Measurements from ENCODE around the gene SSTR3.

Gene SSTR3

DNA sequence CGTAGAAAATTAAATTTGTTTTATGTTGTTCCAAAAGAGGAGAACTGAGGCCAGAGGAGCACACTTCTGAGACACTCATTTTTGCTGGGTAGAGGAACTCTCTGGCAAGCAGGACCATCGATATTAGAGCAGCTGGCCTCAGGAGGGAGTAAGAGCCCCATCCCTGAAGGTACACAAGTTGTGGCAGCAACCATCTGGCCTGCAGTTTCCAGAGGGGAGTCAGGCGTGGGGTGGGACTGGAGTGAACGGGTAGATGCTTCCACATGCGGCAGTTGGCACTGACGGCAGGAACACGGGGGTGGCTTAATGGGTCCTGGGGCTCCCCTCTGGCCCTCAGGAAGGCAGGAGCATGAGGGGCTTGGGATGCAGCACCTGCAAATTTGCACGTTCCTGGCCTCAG lies 13.2 kb upstream of the SSTR3 start:
- TF ChIP-seq, protein P1, sequence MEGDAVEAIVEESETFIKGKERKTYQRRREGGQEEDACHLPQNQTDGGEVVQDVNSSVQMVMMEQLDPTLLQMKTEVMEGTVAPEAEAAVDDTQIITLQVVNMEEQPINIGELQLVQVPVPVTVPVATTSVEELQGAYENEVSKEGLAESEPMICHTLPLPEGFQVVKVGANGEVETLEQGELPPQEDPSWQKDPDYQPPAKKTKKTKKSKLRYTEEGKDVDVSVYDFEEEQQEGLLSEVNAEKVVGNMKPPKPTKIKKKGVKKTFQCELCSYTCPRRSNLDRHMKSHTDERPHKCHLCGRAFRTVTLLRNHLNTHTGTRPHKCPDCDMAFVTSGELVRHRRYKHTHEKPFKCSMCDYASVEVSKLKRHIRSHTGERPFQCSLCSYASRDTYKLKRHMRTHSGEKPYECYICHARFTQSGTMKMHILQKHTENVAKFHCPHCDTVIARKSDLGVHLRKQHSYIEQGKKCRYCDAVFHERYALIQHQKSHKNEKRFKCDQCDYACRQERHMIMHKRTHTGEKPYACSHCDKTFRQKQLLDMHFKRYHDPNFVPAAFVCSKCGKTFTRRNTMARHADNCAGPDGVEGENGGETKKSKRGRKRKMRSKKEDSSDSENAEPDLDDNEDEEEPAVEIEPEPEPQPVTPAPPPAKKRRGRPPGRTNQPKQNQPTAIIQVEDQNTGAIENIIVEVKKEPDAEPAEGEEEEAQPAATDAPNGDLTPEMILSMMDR (IDR thresholded peaks at IDR 0.05; ENCODE audit: low read depth, low read length, missing control alignments): peak; percentile 20
- H3K4me3 ChIP-seq (replicated peaks; ENCODE audit: low read depth, low read length): no peak overlapping the region
- DNase-seq (ENCODE audit: extremely low read depth, low read depth): no peak

DNA sequence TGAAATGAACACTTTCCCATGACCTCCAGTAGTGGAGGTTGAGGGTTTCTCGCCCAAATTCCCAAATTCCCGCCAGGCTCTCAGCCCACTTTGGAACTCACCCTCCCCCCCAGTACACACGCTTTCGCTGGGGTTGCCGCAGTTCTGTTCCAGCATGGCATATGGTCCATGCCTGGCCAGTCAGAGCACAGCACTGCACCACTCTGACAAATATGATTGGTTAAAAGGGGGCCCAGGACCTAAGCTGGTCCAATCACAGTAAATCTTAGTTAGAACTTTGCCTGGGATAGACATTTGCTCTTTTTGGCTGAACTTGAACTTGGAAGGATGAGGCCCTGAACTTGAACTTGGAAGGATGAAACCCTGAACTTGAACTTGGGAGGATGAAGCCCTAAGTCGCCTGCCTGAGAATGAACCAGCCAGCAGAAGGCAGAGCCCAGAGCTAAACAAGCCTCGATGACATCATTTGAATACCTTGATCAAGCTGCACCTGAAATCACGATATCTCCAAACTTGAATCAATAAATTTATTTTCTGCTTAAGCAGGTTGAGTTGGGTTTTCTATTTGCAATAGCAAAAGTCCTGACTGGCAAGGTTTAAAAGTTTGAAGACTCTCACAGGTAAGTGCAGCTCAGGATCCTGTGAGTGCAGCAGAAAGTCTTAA lies 12.6 kb upstream of the SSTR3 start:
- no peak overlapping the region for H3K4me3 ChIP-seq (replicated peaks; ENCODE audit: low read depth, low read length)
- DNase-seq (ENCODE audit: extremely low read depth, low read depth): no peak
- TF ChIP-seq, protein P1 (IDR thresholded peaks at IDR 0.05; ENCODE audit: low read depth, low read length, missing control alignments): no peak

DNA sequence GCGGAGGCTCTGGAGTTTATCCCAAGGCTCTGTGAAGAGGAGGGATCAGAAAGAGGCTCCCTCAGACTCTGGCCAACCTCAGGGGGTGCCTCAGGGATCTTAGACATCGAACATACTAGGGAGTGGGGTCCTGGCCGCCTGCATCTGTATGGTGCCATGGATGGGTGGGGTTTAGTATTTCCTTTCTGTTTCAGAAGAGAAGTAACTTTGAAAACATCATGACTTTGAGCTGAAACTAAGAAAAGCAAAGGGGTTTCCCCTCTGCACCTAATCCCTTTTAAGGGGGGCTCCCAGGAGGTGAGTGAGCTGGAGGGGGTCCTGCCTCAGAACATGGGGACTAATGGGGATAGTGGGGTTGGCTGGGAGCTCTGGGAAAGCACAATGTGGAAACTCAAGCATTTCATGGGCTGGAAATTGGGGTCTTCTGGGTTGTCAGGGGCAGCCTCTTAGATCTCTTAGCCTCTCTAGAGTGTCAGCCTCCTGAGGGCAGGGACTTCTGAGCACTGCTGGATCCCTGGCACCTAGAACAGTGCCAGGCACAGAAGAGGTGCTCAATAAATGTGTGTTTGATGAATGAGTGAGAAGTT lies 11.8 kb upstream of the SSTR3 start:
- DNase-seq (ENCODE audit: extremely low read depth, low read depth): no peak
- TF ChIP-seq, protein P1 (IDR thresholded peaks at IDR 0.05; ENCODE audit: low read depth, low read length, missing control alignments): no peak
- no peak overlapping the region for H3K4me3 ChIP-seq (replicated peaks; ENCODE audit: low read depth, low read length)

DNA sequence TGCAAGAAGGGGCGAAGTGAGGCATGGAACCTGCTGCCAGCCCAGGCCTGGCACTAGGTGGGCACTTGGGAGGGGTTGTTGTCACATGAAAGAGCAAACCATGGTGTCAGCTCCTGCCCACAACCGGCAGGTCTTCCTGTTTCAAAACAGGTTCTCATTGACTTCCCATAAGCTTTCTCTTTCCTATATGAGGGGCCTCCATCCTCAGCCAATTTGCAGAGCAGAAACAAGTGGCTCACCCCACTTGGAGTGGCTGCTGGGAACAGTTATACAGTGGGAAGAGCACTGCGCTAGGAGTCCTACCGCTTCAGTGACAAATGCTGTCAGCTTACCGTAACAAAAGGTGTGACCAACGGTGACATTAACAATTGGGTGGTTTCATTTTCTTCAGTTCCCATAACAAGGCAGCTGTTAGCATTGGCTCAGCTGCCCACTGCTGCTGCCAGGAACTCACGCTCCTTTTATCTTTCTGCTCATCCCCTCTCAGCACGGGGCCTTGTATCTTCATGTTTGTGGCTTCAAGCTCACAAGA lies 10.2 kb upstream of the SSTR3 start:
- no peak overlapping the region for H3K4me3 ChIP-seq (replicated peaks; ENCODE audit: low read depth, low read length)
- DNase-seq (ENCODE audit: extremely low read depth, low read depth): no peak
- TF ChIP-seq, protein P1 (IDR thresholded peaks at IDR 0.05; ENCODE audit: low read depth, low read length, missing control alignments): no peak

DNA sequence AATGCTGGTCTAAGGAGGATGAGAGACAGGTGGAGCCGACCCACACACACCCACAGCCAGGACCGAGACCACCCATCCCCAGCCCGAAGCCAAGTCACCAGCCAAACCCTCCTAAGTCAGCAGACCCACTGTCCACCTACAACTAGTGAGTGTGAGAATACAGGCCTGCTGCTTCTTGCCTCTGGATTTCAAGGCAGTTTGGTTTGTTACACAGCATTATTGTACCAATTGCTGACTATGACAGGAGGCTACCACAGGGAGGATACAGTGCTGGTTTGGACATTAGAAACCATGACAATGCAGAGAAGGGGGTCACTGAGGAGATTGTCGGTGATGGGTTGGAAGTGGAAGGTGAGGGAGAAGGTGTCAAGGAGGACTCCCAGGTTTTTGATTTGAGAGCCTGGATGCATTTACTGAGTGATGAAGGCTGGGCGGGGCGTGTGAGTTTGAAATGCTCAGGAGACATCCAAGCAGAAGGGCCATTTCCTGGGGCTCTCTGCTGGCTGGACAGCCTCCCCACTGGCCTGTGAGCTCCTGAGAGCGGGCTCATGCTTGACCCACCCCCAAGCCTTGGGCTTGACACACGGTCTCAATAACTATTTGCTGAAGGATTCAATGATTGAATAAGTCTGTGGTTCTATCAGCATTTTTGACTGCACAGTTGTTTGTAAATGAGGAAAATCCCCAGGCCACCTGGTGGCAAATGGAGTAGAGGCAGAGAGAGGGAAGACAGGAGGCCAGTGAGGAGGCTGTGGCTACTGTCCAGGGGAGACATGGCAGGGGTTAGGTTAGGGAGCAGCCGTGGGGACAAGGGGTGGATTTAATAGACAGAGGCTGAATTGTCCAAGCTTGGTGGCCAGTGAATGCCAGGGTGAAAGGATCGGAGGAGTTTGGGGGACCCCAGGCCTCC lies 9.4 kb upstream of the SSTR3 start:
- no peak overlapping the region for H3K4me3 ChIP-seq (replicated peaks; ENCODE audit: low read depth, low read length)
- no peak for DNase-seq (ENCODE audit: extremely low read depth, low read depth)
- TF ChIP-seq, protein P1 (IDR thresholded peaks at IDR 0.05; ENCODE audit: low read depth, low read length, missing control alignments): no peak

DNA sequence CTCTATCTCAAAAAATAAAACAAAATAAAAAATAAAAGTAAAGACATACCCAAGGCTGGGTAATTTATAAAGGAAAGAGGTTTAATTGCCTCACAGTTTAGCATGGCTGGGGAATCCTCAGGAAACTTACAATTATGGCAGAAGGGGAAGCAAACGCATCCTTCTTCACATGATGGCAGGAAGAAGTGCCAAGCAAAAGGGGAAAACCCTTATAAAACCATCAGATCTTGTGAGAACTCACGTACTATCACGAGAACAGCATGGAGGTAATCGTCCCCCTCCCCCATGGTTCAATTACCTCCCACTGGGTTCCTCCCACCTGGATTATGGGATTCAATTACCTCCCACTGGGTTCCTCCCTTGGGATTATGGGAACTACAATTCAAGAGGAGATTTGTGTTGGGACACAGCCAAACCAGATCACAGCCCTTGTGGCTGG lies 8.3 kb upstream of the SSTR3 start:
- H3K4me3 ChIP-seq (replicated peaks; ENCODE audit: low read depth, low read length): no peak overlapping the region
- TF ChIP-seq, protein P1 (IDR thresholded peaks at IDR 0.05; ENCODE audit: low read depth, low read length, missing control alignments): no peak
- no peak for DNase-seq (ENCODE audit: extremely low read depth, low read depth)

All from HFF-Myc (cell line).